Stomach (tissue), 4 donors: ENCODE results near the gene RPL26.

Source experiments
- POLR2A ChIP-seq, 4 donors: fragments of 450-650 bp; IDR thresholded peaks; one replicate each; pipeline ENCODE4 v1.6.1; 2016; ENCODE audit warnings: antibody characterized with exemption in 4 of 4, control low read depth in 2 of 4, mild to moderate bottlenecking in 1 of 4, moderate library complexity in 1 of 4
- POLR2AphosphoS5 ChIP-seq, 3 donors: sonication (generic); formaldehyde crosslinking; IDR thresholded peaks; one replicate each; pipeline ENCODE4 v1.6.1; 2016; ENCODE audit warnings: antibody characterized with exemption in 3 of 3

GRCh38 chr17:8339540-8339939 lies 43.5 kb downstream of the RPL26 start, which contains the start of gene ODF4:
- TF ChIP-seq POLR2AphosphoS5 (IDR thresholded peaks at IDR 0.05) (no peak), POLR2A (IDR thresholded peaks at IDR 0.05) (no peak)
